HG03095 (cell line): ENCODE results near the gene TBPL1.

Source experiments
- ATAC-seq: cut with Tn5 transposase; IDR thresholded peaks from one replicate; pipeline ENCODE4 v1.9.1; 2021; ENCODE audit warnings: moderate library complexity; ENCODE audit not compliant: unreplicated experiment

TBPL1 gene

DNA sequence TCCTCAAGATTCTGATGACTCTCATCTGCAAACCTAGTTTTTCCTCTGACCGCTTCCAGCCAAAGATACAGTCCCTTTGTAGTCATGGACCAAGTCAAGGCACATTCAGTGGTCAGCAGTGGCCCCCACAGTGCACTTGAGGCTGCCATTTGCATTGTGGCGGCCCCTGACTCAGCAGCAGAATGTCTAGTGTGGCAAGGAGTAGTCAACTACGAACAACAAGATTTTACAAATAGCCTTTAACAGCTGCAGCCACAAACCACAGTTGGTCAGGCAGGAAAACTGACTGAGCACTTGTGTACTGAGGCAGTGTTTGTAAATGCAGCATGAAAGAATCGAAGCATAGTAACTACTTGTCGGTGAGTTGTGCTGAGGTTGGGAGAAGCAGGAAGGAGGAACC, 49.8 kb downstream of the TBPL1 start:
- no peak for ATAC-seq

DNA sequence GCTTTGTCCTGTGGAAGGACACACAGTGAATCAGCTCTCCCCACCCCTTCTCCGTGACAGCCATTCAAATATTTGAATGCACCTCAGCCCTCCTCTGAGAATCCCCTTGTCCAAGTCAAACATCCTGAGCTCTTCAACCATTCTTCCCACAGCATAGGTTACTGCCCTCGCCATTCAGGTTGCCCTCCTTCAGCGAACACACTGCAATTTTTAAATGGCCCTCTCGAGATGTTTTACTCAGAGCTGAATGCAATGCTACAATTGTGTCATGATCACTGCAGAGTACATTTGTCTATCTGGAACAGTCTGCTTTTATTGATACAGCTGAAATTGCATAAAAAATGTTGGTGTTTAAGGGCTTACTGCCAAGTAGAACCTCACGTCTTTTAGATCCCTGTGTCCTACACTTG, 50.5 kb downstream of the TBPL1 start:
- no peak for ATAC-seq

GRCh38 chr6:134004714-134005113, 51.7 kb downstream of the TBPL1 start:
- ATAC-seq: no peak

DNA sequence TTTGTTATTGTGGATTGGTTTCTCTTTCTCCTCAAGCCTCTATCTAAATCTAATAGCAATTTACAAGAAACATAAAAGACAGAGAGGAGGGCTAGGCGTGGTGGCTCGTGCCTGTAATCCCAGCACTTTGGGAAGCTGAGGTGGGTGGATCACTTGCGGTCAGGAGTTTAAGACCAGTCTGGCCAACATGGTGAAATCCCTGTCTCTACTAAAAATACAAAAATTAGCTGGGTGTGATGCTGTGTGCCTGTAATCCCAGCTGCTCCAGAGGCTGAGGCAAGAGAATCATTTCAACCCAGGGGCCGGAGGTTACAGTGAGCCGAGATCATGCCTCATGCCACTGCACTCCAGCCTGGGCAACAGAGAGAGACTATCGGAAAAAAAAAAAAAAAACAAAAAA, 52.8 kb downstream of the TBPL1 start:
- ATAC-seq: no peak

DNA sequence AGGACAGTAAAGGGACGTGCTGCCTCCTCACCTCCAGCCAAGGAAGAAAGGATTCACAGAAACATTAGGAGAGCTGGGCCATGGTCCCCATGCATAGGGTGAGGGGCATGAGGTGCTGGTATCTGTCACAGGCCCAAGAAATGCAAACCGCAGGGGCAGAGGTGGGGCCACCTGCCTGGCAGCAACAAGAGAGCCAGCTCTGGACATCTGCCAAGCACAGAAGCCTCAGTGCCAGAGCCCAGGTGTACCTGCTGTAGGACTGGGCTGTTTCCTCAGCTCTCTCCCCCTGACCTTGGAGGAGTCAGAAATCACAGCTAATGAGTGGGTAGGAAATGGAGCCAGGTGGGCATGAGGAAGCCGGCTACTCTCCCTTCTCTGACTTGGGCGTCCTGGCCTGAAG, 54.1 kb downstream of the TBPL1 start:
- no peak for ATAC-seq

GRCh38 chr6:134009876-134010275, 56.9 kb downstream of the TBPL1 start:
- ATAC-seq: no peak

- no peak for ATAC-seq
Observed at GRCh38 chr6:134010400-134010799, 57.4 kb downstream of the TBPL1 start.

DNA sequence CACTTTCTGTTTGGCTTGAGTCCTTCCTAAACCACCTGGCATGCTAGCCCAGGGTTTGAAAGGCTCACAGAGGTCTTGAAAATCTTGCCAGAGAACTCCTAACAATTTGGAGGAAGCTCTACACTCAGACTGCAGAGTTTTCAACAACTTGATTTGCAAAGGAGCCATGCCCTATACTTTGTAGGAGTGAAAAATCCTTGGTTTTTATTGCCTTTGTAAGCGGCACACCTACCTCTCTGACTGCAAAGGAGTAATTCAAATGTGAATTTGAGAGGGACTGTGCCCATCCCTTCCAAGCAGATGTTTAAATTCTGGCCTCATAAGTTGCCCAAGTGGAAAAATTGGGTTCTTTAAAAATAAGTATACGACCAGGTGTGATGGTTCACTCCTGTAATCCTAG, 58.0 kb downstream of the TBPL1 start:
- ATAC-seq: no peak

GRCh38 chr6:134014588-134015137, 61.6 kb downstream of the TBPL1 start:
- no peak for ATAC-seq

DNA sequence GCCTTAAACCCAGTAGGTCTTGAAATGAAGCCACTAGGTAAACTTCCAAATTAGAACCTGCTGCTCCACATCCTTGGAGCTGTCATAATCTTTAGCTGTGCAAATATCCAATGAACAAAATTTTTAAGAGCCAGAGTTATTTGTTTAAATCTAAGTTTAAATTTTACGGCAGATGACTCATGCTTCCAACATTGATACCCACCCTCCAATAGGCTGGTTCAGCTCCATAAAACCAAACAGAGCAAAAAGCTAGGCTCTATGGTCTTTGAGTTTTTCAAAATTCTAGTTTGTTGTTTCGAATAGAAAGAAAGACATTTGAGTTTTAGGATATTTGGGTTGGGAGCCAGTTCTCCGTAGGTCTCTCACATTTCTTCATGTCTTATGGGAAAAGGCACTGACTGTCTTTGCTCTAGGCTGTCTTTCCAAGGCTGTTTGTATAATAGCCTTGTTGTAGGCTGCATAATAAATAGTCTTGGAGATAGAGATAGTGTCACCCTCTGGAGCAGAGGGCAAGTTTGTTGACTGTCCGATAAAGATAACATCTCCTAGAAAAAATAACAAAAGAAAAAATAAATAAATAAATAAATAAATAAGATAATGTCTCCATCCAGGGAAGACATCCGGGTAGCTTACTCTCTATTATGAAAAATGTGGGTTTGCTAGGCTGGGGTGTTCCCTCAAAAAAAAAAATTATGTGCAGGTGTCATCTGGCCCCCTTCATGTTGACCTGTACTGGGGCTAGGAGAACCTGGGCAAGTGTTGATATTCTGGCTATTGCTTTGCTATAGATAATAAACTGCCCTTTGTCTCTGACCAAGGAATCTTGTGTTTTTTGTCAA, 62.9 kb downstream of the TBPL1 start:
- no peak for ATAC-seq

GRCh38 chr6:134016558-134016814, 63.5 kb downstream of the TBPL1 start:
- ATAC-seq: no peak

DNA sequence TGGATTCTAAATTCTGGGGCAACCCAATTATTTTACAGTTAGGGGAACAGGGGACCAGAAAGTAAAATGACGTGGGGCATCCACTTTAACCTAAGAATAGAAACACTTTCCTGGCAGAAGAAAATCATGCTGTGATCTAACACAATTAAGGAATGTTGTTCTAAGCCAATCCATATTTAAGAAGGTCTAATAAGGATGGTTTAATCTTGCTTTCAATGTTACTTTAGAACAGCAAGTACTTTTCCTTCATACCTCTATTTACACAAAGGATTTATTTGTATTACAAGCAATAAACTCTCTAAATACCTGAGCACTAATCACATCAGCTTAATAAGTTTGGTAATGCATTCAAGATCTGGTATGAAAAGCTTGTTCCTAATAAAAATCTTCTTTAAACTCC, 67.0 kb downstream of the TBPL1 start:
- ATAC-seq: no peak

DNA sequence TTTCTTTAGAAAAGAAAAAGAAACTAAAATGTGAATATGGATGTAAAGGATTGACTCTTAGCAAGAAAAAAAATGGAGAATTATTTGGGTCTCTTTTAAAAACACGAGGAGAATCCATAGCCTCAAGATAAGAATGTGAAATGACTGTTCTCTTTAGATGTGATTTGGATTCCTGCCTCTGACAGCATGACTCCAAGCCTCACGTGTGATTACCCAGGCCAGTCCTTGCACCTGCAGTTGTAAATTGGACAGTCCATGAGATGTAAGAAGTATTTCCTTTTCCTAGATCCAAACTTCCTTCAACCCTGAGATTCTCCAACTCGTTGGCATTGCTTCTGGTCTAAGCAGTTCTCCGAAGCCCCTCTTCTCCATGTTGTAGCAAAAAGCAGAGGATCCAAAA, 67.5 kb downstream of the TBPL1 start:
- no peak for ATAC-seq

DNA sequence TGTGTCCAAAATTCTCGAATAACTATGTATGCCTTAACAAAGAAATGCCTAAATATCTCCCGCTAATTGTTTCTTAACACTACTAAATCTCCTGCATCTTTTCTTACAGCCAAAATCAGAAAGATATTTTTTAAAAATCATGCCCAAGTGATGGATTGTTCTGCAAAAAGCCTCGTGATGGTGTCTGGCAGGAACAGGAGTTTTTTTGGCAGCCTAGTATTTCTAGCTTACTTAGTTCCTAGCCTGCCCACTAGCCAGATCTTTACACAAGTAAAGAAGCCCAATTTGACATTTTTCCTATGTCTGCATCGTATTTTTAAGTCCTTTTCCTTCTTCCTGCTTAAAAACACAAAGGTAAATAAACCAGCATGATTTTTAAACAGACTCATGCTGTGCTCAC, 67.9 kb downstream of the TBPL1 start:
- ATAC-seq: no peak

GRCh38 chr6:134021396-134022122, 68.5 kb downstream of the TBPL1 start:
- no peak for ATAC-seq

- ATAC-seq: no peak
Observed at GRCh38 chr6:134022650-134023049, 69.6 kb downstream of the TBPL1 start.

- no peak for ATAC-seq
Observed at GRCh38 chr6:134026597-134026996, 73.6 kb downstream of the TBPL1 start.

DNA sequence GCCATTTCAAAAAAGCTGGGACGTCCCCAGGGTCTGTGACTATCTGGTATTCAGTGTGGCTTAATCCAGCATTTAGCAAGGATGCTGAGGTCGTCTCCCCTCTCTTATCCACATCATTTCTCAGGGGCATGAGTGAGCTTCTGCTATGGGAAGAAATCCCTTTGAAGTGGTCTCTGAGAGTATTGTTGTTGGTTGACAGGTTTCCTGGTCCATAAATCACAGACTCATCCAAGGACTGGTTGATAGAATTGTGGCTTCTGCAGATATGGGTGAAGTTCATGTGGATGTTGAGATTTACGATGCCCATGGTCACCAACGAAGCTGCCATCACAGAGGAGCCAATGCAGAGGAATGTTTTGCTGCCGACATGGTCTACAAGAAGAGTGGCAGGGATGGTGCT, 75.4 kb downstream of the TBPL1 start:
- ATAC-seq: no peak

DNA sequence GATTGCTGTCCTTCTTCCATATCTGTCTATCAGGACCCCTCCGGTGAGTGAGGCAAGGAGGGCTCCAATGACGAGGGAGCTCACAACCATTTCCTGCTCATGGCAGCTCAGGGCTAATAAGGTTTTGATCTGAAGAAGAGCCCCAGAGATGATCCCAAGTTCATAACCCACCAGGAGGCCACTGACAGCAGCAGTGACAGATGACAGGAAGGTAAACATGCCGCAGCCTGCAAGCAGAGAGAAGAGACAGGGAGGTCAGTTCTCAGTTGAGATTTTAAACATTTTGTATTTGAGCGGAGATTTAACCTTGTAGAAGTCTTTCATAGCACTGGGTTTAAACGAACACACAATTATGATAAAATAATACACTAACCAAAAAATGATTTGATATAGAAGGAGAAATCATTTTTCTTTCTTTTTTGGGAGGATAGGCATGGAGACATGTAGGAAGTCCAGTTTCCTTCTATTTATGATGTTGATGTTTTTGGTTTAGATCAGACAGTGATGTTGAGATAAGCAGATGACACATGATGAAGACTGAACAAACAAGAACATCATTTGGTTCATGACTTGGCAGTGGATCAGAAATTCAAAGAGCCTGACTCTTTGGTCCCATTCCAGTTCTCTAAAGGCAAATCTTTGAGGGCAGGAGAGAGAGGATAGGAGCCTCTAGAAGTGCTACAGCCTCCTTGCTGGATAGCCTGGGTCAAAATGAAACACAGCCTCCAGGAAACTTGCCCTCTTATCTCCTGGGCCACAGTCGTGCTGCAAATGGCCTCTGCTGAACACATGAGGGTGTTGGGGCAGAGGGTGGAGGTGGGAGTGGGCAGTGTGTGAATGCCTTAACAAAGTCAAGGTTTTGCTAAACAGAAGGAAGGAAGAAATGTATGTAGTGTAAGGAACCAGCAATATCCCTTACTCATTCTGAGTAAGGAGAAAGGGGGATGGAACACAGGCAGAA, 76.8 kb downstream of the TBPL1 start:
- no peak for ATAC-seq

GRCh38 chr6:134031696-134032255, 78.8 kb downstream of the TBPL1 start:
- ATAC-seq: no peak

DNA sequence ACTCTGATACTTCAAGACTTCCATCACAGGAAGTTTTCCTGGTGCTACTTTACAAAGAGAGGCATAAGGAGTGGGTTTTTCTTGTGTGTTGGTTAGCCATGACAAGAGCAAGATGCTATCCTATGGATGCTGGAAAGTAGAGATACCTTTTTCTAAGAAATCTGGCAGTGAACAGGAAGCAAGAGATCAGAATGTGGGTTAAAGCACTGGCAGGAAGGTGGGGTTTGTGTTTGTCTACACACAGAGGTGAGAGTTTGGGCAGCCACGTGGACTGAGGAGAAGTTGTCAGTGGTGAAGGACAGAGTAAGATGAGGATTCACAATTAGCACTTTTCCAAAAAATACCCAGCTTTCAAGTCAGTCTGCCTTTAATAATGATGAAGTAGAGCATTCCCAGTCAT, 81.5 kb downstream of the TBPL1 start:
- ATAC-seq: no peak
